Muscle layer of duodenum (tissue), 2 donors: ENCODE results near the gene CLSTN2.

ENCODE experiments used
- H3K27ac ChIP-seq: one replicate; pipeline ENCODE4 v1.7.0; 2013; ENCODE audit warnings: mild to moderate bottlenecking, low read length
- H3K27me3 ChIP-seq: one replicate; pipeline ENCODE4 v1.7.0; 2013; ENCODE audit warnings: low read depth, mild to moderate bottlenecking, control low read depth, low read length
- H3K36me3 ChIP-seq, 2 donors: one replicate each; pipeline ENCODE4 v1.7.0; 2013; ENCODE audit warnings: low read length in 2 of 2, control low read depth in 1 of 2, mild to moderate bottlenecking in 1 of 2; ENCODE audit not compliant: insufficient read depth in 2 of 2, control insufficient read depth in 1 of 2
- H3K4me1 ChIP-seq, 2 donors: one replicate each; pipeline ENCODE4 v1.7.0; 2013; ENCODE audit warnings: low read length in 2 of 2, mild to moderate bottlenecking in 2 of 2, control low read depth in 1 of 2, moderate library complexity in 1 of 2; ENCODE audit not compliant: insufficient read depth in 2 of 2, control insufficient read depth in 1 of 2
- H3K4me3 ChIP-seq, 2 donors: one replicate each; pipeline ENCODE4 v1.7.0; 2013; ENCODE audit warnings: low read length in 2 of 2, low read depth in 1 of 2, mild to moderate bottlenecking in 1 of 2
- H3K9me3 ChIP-seq, 2 donors: one replicate each; pipeline ENCODE4 v1.7.0; 2013; ENCODE audit warnings: low read length in 2 of 2, control low read depth in 1 of 2, mild to moderate bottlenecking in 1 of 2; ENCODE audit not compliant: control insufficient read depth in 1 of 2
- donor health status: healthy.

CLSTN2 gene

GRCh38 chr3:140103986-140104645 lies 169.1 kb downstream of the CLSTN2 start:
- Histone ChIP-seq H3K4me1 (no peaks in the 10 kb centered on the region), H3K27me3 (no peaks in the 10 kb centered on the region), H3K9me3 (no peaks in the 10 kb centered on the region), H3K4me3 (no peak overlapping the region), H3K36me3 (no peaks in the 10 kb centered on the region), H3K27ac (no peak overlapping the region)

DNA sequence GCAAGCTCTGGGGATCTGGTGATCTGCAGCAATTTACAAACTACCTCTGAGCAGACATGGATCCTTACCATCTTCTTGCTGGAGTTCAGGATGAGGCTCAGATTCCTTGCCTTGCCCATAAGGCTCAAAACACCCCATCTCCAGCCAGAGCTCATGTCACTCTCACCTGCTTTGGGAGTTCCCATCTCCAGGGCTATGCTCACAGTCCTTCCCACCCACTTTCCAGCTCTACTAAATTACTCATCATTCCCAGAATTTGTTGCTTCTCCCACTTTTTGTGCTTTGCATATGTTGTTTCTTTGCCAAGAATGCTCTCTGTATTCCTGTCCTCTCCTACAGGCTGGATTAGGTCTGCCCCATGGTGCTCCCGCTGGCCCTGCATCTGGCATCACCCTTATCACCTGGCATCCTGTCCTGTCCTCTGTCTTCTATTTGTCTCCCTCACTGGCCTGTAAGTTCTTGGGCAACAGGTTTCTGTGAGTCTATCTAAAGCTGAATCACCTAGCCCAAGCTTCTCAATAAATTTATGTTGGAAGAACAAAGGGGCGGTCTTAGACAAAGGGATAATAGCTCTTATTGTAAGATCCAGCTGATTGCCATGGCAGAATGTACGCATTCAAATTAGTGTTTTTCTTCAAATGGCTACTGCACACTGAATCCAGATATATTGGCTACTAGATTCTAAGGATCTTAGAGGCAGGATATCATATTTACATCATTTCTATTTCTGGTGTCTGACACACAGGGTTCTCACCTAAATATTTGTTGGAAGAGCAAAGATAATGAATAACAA lies 179.2 kb downstream of the CLSTN2 start:
- H3K27me3 ChIP-seq = no peaks in the 10 kb centered on the region
- H3K27ac ChIP-seq = no peak overlapping the region
- no peaks in the 10 kb centered on the region for H3K9me3 ChIP-seq
- no peak overlapping the region for H3K4me3 ChIP-seq
- no peaks in the 10 kb centered on the region for H3K4me1 ChIP-seq
- H3K36me3 ChIP-seq = no peaks in the 10 kb centered on the region

GRCh38 chr3:140114789-140115080 lies 179.8 kb downstream of the CLSTN2 start:
- Histone ChIP-seq H3K27ac (no peak overlapping the region), H3K4me3 (no peak overlapping the region), H3K4me1 (no peaks in the 10 kb centered on the region), H3K36me3 (no peaks in the 10 kb centered on the region), H3K9me3 (no peaks in the 10 kb centered on the region), H3K27me3 (no peaks in the 10 kb centered on the region)

- Histone ChIP-seq H3K27me3 (no peaks in the 10 kb centered on the region), H3K4me1 (no peaks in the 10 kb centered on the region), H3K9me3 (no peaks in the 10 kb centered on the region), H3K36me3 (no peaks in the 10 kb centered on the region), H3K4me3 (no peak overlapping the region), H3K27ac (no peak overlapping the region)
Observed at GRCh38 chr3:140117096-140117526, 182.1 kb downstream of the CLSTN2 start.

DNA sequence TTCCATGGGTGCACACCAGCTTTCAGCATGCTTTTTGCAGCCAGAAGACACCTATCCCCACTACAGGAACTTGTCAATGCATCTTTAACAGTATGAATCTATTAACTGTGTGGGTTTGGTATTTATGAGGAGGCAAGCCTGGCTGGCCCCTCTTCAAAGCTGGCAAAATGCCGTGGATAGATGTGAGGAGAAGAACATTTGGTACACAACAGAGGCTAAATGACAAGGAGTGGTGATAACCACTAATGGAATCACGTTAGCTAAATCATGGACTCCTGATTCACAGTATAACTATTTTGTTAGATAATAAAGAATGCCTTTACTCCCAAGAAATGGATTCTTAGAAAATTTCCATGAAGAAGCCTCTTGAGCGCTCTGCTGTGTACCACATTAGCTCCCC lies 187.2 kb downstream of the CLSTN2 start:
- H3K4me3 ChIP-seq = no peak overlapping the region
- no peaks in the 10 kb centered on the region for H3K9me3 ChIP-seq
- H3K27ac ChIP-seq = no peak overlapping the region
- H3K4me1 ChIP-seq = no peaks in the 10 kb centered on the region
- no peaks in the 10 kb centered on the region for H3K36me3 ChIP-seq
- no peaks in the 10 kb centered on the region for H3K27me3 ChIP-seq

GRCh38 chr3:140128217-140128616 lies 193.2 kb downstream of the CLSTN2 start:
- Histone ChIP-seq H3K27me3 (no peaks in the 10 kb centered on the region), H3K36me3 (no peaks in the 10 kb centered on the region), H3K4me3 (no peak overlapping the region), H3K4me1 (no peaks in the 10 kb centered on the region), H3K27ac (no peak overlapping the region), H3K9me3 (no peaks in the 10 kb centered on the region)

DNA sequence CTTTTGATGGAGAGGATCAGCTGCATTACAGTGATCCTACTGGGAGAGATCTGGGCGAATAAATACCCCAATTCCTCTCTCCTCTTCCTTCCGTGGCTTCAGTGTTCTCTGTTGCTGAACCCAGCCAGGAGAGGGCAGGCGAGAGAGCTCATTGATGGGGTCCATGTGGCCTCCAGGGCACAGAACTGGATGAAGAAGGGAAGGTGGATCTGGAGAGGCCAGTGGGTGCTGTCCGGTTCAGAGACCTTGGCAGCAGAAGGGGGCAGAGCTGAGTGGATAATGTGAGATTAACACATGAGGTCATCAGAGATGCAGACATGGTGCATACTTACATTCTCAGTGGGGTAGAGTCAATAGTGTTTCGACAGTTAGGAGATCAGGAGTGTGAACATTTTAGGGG lies 193.6 kb downstream of the CLSTN2 start:
- no peaks in the 10 kb centered on the region for H3K4me1 ChIP-seq
- no peak overlapping the region for H3K27ac ChIP-seq
- no peaks in the 10 kb centered on the region for H3K9me3 ChIP-seq
- no peaks in the 10 kb centered on the region for H3K27me3 ChIP-seq
- H3K36me3 ChIP-seq = no peaks in the 10 kb centered on the region
- H3K4me3 ChIP-seq = no peak overlapping the region

DNA sequence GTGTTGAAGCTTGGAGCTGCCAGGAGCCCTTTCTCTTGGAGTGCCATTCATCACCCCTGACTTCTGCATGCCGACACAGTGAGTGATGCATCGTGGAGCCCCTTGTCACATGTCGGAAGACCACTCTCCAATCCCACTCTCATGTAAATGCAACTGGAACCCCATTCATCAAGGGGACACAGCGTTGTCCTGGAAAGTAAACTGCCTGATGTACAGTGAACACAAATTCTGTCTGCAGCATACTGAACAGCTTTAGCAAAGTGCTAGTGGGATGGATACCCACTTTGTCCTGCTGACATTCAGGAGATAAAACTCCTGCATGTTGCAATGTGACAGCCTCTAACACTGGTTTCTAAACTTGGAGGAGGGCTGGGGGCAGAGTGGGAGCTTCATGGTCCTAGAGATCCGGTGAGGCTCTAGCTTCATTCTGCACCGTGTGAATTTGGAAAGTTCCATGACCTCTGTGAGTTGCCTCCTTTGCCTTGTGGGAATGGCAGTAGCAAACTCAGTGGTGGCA lies 194.8 kb downstream of the CLSTN2 start:
- Histone ChIP-seq H3K4me3 (no peak overlapping the region), H3K27ac (no peak overlapping the region), H3K36me3 (no peaks in the 10 kb centered on the region), H3K27me3 (no peaks in the 10 kb centered on the region), H3K4me1 (no peaks in the 10 kb centered on the region), H3K9me3 (no peaks in the 10 kb centered on the region)

DNA sequence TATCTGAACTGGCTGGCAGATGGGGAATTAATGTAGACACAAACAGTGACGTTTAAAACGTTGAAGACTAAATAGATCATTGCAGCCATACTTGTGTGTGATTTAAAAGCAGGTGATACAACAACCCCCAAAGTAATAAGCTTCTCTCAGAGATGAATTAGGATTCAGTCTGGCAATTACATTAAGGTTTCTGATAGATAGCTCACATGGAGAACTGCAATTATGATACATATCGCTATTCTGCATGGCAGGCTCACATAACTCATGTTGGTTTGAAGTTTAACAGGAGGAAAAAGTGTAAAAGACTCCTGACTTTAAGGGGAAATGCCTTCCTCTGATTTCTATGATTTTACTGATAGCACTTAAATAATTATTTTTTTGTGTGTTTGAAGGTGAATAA lies 196.9 kb downstream of the CLSTN2 start:
- Histone ChIP-seq H3K36me3 (no peaks in the 10 kb centered on the region), H3K4me1 (no peaks in the 10 kb centered on the region), H3K27ac (no peak overlapping the region), H3K27me3 (no peaks in the 10 kb centered on the region), H3K9me3 (no peaks in the 10 kb centered on the region), H3K4me3 (no peak overlapping the region)

GRCh38 chr3:140134231-140134965 lies 199.4 kb downstream of the CLSTN2 start:
- Histone ChIP-seq H3K27ac (no peak overlapping the region), H3K9me3 (no peaks in the 10 kb centered on the region), H3K27me3 (no peaks in the 10 kb centered on the region), H3K4me3 (no peak overlapping the region), H3K36me3 (no peaks in the 10 kb centered on the region), H3K4me1 (no peaks in the 10 kb centered on the region)

- no peak overlapping the region for H3K27ac ChIP-seq
- H3K9me3 ChIP-seq = no peaks in the 10 kb centered on the region
- no peaks in the 10 kb centered on the region for H3K4me1 ChIP-seq
- no peak overlapping the region for H3K4me3 ChIP-seq
- no peaks in the 10 kb centered on the region for H3K36me3 ChIP-seq
- H3K27me3 ChIP-seq = no peaks in the 10 kb centered on the region
Observed at GRCh38 chr3:140135461-140135860, 200.5 kb downstream of the CLSTN2 start.
